ENCODE results near the gene SIAH1.
"Not testable (repeated sequence)": the region's sequence is repeated elsewhere in the genome, so short reads cannot be mapped to it uniquely, and the experiment has no call there.

The SIAH1 gene

GRCh38 chr16:48334325-48334724 lies 50.9 kb downstream of the SIAH1 start:
- DNase-seq, result no peak

- no peak for DNase-seq
Observed at GRCh38 chr16:48332978-48333377, 52.2 kb downstream of the SIAH1 start.

- peak in 1 of 51 donors; percentile 21 for DNase-seq
Observed at GRCh38 chr16:48330841-48331192, 54.4 kb downstream of the SIAH1 start.

GRCh38 chr16:48330189-48330840 lies 54.9 kb downstream of the SIAH1 start:
- DNase-seq, result no peak

GRCh38 chr16:48329138-48329537 lies 56.1 kb downstream of the SIAH1 start:
- DNase-seq, result no peak

GRCh38 chr16:48326915-48327314 lies 58.3 kb downstream of the SIAH1 start:
- DNase-seq, result no peak

- DNase-seq, result no peak
Observed at GRCh38 chr16:48323783-48324775, 61.1 kb downstream of the SIAH1 start.

- DNase-seq, result peak in 1 of 51 donors; percentile 23
Observed at GRCh38 chr16:48321317-48322036, 63.7 kb downstream of the SIAH1 start.

- DNase-seq, result peak in 15 of 51 donors; percentile 5 to 38 (median 15)
Observed at GRCh38 chr16:48318630-48319029, 66.6 kb downstream of the SIAH1 start.

- DNase-seq, result peak in 1 of 51 donors; percentile 1
Observed at GRCh38 chr16:48317614-48318315, 67.4 kb downstream of the SIAH1 start.

- no peak for DNase-seq
Observed at GRCh38 chr16:48317026-48317425, 68.2 kb downstream of the SIAH1 start.

GRCh38 chr16:48313905-48314304 lies 71.3 kb downstream of the SIAH1 start:
- DNase-seq, result not testable (repeated sequence)

- no peak for DNase-seq
Observed at GRCh38 chr16:48310908-48311641, 74.1 kb downstream of the SIAH1 start.
